GM18526 (cell line): ENCODE measurements around the gene ARCN1.

Experiments
- POLR2A ChIP-seq: IDR thresholded peaks from 3 replicates; pipeline ENCODE4 v1.6.1; 2011; ENCODE audit not compliant: insufficient read length; ENCODE audit errors: extremely low read depth

Gene ARCN1

DNA sequence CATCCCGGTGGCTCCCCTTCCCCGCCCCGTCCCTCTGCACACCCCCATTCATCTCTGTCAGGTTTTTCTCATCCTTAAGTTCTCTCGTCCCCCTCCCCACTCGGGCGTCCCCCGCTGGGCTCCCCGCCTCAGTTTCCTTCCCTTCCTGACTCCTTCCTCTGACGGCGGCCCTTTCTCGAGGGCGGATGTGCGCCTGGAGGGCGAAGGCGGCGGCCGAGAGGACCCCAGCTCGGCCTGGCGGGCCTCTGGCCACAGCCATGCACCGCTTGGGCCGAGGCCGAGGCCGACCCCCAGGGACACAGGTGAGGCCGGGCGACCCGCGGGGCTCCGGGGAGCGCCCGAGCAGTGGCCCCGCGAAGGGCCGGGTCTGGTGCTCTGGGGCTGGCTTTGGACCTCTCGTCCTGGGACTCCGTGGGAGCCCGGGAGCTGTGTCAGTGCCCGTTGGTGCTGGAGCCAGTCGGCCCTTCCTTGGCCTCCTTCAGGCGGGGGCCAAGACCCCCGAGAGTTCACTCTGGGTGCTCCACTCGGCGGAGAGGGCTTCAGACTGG is 38.1 kb downstream of the ARCN1 start:
- no peak for TF ChIP-seq POLR2A

DNA sequence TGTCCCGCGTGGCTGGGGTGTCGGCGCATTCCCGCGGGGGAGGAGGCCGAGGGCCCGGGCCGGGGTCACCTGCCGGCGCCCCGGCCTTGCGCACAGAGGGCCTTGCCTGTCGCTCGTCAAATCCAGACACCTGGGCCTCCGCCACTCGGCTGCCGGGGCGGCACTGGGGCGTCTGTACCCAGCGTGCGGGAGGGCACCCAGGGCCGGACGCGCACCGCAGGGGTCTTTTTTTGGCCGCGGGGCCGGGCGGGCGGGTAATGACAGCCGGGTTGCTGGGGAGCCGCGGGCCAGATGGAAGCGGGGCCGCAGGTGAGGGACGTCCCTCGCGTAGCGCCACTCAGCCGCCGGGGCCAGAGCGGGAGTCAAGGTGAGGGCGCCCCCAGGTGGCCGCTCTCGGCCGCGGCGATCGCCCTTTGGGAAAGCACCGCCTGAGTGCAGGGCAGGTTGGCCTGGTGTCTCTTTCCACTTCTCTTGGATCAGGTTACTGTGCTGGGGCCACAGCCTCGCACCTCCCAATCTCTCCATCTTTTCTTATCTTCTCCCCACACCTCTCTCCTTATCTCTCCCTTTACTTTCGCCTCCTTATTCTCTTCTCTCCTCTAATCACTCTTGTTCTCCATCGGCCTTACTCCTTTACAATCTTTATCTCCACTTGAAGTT is 38.7 kb downstream of the ARCN1 start:
- TF ChIP-seq POLR2A = no peak

DNA sequence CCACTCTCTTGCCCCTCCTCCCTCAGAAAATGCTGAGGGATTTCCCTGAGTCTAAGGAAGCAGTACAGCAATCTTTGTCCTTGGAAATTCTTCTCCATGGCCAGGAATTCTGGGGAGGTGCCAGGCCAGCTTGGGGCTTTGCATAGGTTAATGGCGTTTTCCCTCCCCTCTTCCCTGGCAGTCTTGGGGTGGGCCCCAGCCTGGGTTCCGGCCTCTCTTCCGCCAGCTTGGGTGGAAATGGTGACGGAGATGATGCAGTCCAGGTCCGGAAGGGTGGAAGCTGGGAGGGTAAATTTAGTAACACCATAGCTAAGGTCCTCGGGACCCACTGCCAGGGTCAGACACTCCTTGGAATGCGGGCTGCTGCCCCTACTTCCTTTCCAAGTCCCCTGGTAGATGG is 40.2 kb downstream of the ARCN1 start:
- no peak for TF ChIP-seq POLR2A

DNA sequence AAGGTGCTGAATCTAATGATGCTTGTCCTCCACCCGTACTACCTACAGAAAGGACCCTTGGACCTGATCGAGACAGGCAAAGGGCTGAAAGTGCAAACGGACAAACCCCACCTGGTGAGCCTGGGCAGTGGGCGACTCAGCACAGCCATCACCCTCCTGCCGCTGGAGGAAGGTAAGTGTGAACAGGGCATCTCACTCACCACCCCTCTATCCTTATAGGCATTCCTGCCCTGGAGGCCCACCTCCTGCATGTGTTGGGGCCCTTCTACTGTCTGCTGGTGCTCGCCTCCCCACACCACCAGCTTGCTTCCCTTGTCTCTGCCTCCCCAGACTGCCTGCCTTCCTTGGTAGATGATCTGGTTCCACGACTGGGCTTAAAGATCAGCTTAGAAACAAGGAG is 42.3 kb downstream of the ARCN1 start:
- TF ChIP-seq POLR2A = no peak

DNA sequence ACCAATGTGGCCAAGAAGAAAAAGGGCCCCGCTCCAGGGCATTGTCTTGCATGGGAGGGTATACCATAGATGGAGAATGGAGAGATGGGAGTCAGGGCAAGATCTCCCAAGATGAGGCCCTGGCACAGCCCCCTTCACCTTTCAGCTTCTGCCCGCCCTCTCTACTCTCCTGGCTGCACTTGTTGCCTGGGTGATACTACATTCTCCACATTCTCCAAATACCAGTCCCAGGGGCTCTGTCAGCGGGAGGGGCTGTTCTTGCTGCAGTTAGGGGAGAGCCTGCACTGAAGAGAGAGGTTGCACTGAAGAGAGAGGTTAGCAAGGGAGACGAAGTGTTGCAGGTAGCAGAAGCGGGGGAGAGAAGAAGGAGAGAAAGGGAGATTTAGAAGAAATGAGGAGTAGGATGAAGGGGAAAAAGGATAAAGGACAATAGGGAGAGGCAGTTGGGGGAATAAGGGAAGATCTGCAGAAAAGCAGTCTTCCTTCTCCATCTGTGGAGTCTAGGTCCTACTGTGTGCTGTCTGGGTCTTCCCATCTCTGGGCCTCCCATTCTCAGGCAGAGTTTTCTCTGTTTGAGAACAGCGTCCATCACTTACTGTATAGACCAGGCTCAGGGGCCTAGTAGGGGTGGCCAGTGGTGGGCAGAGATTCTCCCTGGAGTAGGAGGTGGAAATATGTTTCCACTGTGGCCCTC is 43.2 kb downstream of the ARCN1 start:
- TF ChIP-seq POLR2A = no peak

DNA sequence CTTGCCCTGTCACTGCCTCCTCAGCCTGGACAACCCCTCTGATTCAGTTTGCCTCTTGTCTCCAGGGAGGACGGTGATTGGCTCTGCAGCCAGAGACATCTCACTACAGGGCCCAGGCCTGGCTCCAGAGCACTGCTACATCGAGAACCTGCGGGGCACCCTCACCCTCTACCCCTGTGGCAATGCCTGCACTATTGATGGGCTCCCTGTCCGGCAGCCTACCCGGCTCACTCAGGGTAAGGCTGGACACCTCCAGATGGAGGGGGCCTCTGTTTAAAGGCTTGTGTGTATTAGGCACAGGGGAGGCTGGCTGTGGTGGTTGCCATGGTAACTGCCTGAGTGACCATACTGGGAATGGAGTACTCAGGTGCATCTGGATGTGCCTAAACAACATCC is 43.8 kb downstream of the ARCN1 start:
- TF ChIP-seq POLR2A = no peak

DNA sequence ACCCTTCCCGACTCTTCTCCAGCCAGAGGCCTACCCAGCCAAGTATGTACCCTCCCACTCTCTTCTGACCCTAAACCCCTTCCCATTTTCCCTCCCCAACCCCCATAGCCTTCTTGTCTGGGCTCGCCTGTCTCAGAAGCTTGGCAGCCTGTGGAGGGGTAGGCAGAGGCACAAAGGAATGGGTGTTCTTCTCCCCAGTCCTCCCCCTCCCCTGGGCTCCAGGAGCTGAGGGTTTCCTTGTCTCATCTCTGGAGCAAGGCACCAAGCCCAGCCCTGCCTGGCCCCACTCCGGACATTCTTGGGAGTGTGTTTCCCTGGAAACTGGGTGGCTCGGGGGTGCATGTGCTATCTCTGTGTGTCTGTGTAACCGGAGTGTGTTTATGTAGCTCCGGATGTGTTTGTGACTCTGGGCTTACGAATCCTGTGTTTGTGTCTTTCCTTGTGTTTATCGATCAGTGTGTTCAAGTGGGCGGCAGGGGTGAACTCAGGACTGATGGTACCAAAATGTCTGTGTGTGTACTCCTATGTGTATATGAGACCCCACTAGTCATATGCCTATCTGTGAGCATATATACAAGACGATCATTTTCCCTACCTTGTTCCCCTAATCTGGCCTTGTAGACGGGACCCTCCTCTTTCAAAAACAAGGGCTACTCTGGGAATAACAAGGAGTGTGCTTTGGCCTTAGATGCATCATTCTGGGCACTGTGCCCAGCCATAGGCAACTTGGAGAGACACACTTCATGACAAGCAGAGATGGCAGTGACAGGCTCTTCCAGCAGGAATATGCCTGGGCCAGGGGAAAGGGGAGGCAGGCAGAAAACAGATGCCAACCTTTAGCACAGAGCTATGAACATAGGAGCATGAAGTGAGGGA is 46.1 kb downstream of the ARCN1 start:
- no peak for TF ChIP-seq POLR2A

DNA sequence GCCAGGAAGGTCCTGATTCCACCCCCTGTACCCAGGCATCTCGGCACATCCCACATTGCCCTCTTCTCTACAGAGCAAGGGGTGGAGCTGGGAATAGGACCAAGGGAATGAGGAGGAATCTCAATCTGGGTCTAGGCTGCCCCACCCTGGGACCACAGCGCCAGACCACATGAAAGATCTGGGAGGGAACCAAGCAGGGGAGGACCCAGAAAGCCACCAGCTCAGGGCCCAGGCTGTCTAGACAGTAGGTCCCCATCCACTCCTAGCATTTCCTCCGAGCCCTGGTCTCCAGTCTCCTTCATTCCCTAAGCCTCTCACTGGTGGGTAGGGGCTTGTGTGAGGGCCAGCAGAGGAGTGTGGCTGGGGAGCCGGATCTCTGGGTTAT is 46.8 kb downstream of the ARCN1 start:
- no peak for TF ChIP-seq POLR2A

DNA sequence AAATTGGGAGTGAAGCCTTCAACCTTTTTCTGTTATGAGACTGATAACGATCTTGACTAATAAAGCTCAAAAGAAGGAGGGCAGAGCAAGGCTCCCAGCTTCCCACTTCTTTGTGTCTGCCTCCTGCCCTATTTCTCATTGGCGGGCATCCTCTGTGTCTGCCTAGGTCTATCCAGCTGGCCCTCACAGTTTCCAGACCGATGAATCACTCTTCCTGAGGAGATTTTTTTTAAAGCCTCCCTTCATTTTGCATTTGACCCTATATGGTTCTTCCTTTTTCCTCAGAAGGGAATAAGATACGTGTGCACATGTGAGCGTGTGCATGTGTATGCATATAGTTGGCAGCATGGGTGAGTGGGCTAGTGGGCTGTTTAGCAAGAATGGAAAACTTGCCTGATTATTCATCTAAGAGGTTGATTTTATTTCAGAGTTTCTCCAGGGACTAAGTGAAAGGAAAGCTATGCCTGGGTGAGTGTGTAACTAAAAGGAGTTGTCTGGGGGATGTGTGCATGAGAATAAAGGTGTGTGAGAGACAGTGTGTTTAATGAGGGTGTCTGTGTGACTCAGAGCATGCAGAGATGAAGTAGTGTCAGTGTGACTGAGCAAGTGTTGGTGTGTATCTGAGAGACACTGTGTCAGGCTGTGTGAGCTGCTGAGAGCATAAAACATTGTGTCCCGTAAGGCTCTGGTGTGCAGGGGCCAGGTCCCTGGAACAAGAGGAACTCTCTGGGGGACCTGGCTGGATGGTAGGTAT is 47.4 kb downstream of the ARCN1 start:
- no peak for TF ChIP-seq POLR2A

DNA sequence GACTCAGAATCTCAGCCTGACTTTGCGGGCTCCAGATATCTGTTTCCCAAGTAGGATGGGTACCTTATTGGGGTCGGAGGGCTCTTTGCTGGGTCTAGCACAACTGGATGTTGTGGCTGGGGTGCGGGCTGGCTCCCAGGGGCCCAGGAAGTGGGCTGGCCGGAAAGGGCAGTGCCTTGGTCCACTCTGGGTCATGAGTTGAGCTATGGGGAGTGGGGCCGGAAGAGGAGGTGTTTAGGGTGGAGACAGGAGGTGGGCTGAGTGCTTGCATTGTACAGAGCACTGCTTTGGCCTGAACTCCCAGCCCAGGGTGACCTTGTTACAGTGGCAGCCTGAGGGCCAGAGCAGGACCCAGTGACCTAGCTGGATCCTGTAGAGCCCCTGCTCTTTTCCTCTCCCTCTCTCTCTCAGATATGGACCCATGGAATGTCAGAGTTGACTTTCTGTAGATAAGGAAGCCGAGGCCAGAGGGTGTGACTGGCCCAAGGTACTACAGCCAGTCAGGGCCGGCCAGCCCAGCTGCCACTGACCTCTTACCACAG is 48.4 kb downstream of the ARCN1 start:
- no peak for TF ChIP-seq POLR2A

DNA sequence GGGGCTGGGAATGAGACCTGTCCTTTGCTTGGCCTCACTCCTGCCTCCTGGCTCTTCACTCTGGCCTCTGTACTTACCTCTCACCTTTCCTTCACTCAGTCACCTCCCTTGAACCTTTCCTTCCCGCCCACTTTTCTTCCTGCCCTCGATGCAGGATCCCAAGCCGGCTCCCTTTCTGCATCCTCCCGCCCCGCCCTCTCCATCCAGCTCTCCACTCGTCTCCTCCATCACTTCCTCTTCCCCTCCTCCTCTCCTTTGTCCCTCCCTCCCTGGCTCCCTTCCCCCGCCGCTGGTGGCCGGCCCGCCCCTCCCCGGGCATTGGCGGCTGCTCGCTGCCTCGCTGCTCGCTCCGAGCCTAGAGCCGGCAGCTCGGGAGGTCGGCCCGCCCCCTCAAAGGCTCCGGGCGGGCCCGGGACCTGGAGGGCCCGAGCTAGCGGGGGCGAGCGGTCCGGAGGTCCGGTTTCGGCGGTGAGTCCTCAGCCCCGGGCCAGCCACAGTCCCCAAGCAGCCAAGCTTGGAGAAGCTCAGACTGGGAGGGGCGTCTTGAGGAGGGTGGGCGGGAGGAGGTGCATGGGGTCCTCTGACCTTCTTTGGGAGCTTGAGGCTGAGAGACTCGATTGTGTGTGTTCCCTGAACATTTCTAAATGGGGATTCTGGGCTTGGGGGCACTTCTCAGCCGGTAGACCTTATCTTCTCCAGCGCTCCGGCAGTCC is 49.0 kb downstream of the ARCN1 start:
- TF ChIP-seq POLR2A = no peak

DNA sequence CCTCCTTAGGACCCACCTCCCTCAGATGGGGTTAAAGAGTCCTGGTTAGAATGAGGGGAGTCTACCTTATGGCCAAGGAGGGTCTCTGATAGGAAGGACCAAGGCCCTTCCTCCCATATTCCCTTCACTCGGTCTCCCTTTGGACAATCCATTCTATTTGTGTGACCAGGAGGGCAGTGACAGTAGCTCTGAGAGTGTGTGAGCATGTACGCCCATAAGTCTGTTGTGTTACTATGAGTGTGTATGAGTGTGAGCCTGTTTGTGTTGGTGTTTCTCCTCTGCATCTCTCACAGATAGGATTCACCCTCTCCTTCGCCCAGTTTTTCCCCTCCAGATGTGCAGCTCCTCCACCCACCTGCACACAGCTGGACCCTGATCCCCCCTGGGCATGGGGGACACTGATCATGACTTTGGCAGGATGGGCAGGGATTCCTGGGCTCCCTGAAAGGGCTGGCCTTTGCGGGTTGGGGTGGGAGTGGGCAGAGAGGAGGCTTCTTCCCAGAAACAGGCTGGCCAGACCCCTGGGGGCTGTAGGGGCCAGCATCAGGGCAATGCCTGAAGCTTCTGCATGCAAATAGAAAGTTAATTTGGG is 49.7 kb downstream of the ARCN1 start:
- no peak for TF ChIP-seq POLR2A

DNA sequence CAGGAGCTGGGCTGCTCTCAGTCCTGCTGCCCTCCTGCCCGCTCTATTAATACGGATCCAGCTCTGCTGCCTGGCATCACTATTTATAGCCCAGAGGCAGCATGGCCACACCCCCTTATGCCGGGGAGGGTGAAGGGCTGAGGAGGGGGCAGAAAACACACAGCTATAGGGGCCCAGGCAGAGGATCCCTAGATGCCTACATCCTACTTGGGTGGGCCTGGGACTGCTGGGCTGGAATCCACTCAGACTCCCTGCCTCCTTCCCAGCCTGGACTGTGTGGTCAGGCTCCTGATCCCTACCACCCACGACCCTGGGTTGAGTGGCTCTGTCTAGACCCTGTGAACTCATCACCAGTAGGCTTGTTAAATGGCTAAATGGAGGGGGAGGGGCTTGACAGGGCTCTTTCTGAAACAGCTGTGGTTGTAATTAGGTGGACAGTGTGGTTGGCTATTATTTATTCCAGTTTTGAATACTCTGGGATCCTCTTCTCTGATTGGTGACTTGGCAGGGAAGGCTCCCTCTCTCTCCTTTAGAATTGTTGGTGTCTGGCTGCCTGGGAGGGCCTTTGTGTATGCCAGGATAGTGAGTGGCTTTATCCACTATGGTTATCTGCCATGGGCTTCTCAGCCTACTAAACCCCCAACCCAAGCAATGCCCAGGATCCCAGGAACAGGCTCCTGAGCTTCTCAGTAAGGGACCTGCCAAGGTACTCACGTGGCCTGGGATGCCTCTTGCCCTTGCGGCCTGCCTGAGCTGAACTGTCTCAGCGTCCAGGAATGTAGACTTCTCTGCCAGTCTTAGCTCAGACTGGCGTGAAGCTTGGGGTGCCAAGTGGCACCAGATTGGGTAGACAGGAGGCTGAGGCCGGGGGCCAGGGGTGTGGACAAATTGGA is 50.4 kb downstream of the ARCN1 start:
- no peak for TF ChIP-seq POLR2A
